A549 (cell line): ENCODE measurements around the gene DPEP1. TPM values are rescaled to one million over a fixed set of nuclear protein-coding genes. Genes with fewer than 3 reads are reported as not detected.
A peak's percentile ranks its signal among the peaks of the same experiment; 100 is the strongest.
"Not testable (repeated sequence)": the region's sequence is repeated elsewhere in the genome, so short reads cannot be mapped to it uniquely, and the experiment has no call there.

Experiments used
- ATAC-seq, 2 experiments: fragments of 200-7000 bp in 1 of 2; fragments of >200 bp in 1 of 2; cut with Nextera tagmentation in 1 of 2; cut with Tn5 transposase in 1 of 2; 3 replicates each; pipeline versions ENCODE4 v1.8.0 to v1.9.1; 2018 to 2020; ENCODE audit warnings: mild to moderate bottlenecking in 1 of 2, moderate library complexity in 1 of 2
- CTCF ChIA-PET: fragments of 300-600 bp; sonication (Branson Sonifier 250); formaldehyde crosslinking; extraction: SDS; loops from one replicate; lab custom pipeline; 2021; ENCODE audit warnings: antibody characterized with exemption, inconsistent platforms; lab: Yijun Ruan, JAX
- POLR2A ChIA-PET: fragments of 350-600 bp; formaldehyde crosslinking; extraction: SDS; loops from one replicate; lab custom pipeline; 2021; ENCODE audit warnings: antibody characterized with exemption, inconsistent platforms; lab: Yijun Ruan, JAX
- DNase-seq, 2 experiments: peaks; one replicate each; pipeline versions ENCODE4 v3.0.0 to v3.0.0-alpha.2; 2011 to 2016; ENCODE audit warnings: low read depth in 1 of 2, low spot score in 1 of 2
- FAIRE-seq: peaks from 2 replicates; lab custom pipeline; 2011; peaks lifted over from hg19 to GRCh38; lab: Jason Lieb, UNC
- H3K27ac ChIP-seq, 2 experiments: fragments of >200 bp; sonication (Bioruptor Twin); formaldehyde crosslinking; 3 replicates each; pipeline ENCODE4 v1.5.1; 2016 to 2017
- H3K4me1 ChIP-seq: fragments of >200 bp; sonication (Bioruptor Twin); formaldehyde crosslinking; 3 replicates; pipeline ENCODE4 v1.6.1; 2016
- H3K4me2 ChIP-seq: fragments of >200 bp; sonication (Bioruptor Twin); formaldehyde crosslinking; 3 replicates; pipeline ENCODE4 v1.6.1; 2016
- H3K4me3 ChIP-seq: fragments of >200 bp; sonication (Bioruptor Twin); formaldehyde crosslinking; 3 replicates; pipeline ENCODE4 v1.5.1; 2016
- H3K9me3 ChIP-seq: fragments of >200 bp; sonication (Bioruptor Twin); formaldehyde crosslinking; 3 replicates; pipeline ENCODE4 v1.6.1; 2016
- CHD4 ChIP-seq: fragments of 200-600 bp; sonication (generic); IDR thresholded peaks from 2 replicates; pipeline ENCODE4 v1.6.1; 2016; ENCODE audit warnings: antibody characterized with exemption, mild to moderate bottlenecking, borderline replicate concordance
- ESRRA ChIP-seq: fragments of 150-350 bp; IDR thresholded peaks from 2 replicates; pipeline ENCODE4 v1.6.1; 2014; ENCODE audit warnings: mild to moderate bottlenecking, low read length, borderline replicate concordance
- FOSL2 ChIP-seq, 2 experiments: fragments of 450-650 bp in 1 of 2; fragments of >200 bp in 1 of 2; sonication (Bioruptor Twin) in 1 of 2; formaldehyde crosslinking; IDR thresholded peaks; 2 replicates each; pipeline versions ENCODE4 v1.5.0 to v1.6.1; 2016 to 2020; ENCODE audit warnings: mild to moderate bottlenecking in 1 of 2, moderate library complexity in 1 of 2
- FOXS1 ChIP-seq: fragments of 250-450 bp; sonication (Bioruptor Pico); IDR thresholded peaks from 2 replicates; pipeline ENCODE4 v1.5.0; 2020; ENCODE audit warnings: mild to moderate bottlenecking, moderate library complexity
- HDAC2 ChIP-seq: fragments of 200-600 bp; sonication (generic); IDR thresholded peaks from 2 replicates; pipeline ENCODE4 v1.6.1; 2016
- HOXA7 ChIP-seq: fragments of 250-450 bp; sonication (Bioruptor Pico); IDR thresholded peaks from 2 replicates; pipeline ENCODE4 v1.5.0; 2020; ENCODE audit warnings: mild to moderate bottlenecking, moderate library complexity
- HOXB13 ChIP-seq: fragments of 250-450 bp; sonication (Bioruptor Pico); IDR thresholded peaks from 2 replicates; pipeline ENCODE4 v1.5.0; 2020; ENCODE audit warnings: low read depth, mild to moderate bottlenecking, moderate library complexity
- HOXB5 ChIP-seq: fragments of 250-450 bp; sonication (Bioruptor Pico); IDR thresholded peaks from 2 replicates; pipeline ENCODE4 v1.5.0; 2020; ENCODE audit warnings: mild to moderate bottlenecking, moderate library complexity
- JUNB ChIP-seq: fragments of >200 bp; sonication (Bioruptor Twin); formaldehyde crosslinking; IDR thresholded peaks from 2 replicates; pipeline ENCODE4 v1.6.1; 2016
- KDM1A ChIP-seq: fragments of 200-600 bp; sonication (generic); IDR thresholded peaks from 2 replicates; pipeline ENCODE4 v1.6.1; 2016; ENCODE audit warnings: low read depth, mild to moderate bottlenecking
- KDM5A ChIP-seq: fragments of 200-600 bp; sonication (generic); IDR thresholded peaks from 2 replicates; pipeline ENCODE4 v1.6.1; 2016; ENCODE audit warnings: antibody characterized with exemption, mild to moderate bottlenecking
- MAFK ChIP-seq: fragments of 450-650 bp; IDR thresholded peaks from 2 replicates; pipeline ENCODE4 v1.6.1; 2014; ENCODE audit not compliant: partially characterized antibody
- MYC ChIP-seq: IDR thresholded peaks from 2 replicates; pipeline ENCODE4 v1.6.1; 2012; ENCODE audit warnings: mild to moderate bottlenecking, inconsistent platforms, low read length, improper control_type of control experiment, borderline replicate concordance
- NFE2L2 ChIP-seq: fragments of 150-350 bp; conservative IDR thresholded peaks from 2 replicates; pipeline ENCODE4 v1.6.1; 2014; ENCODE audit warnings: low read length
- POLR2AphosphoS2 ChIP-seq: conservative IDR thresholded peaks from 2 replicates; pipeline ENCODE4 v1.6.1; 2012; ENCODE audit warnings: low read length, improper control_type of control experiment, inconsistent platforms
- RAD21 ChIP-seq, 2 experiments: fragments of >200 bp in 1 of 2; sonication (Bioruptor Twin) in 1 of 2; formaldehyde crosslinking in 1 of 2; IDR thresholded peaks in 1 of 2; conservative IDR thresholded peaks in 1 of 2; 2 replicates in 1 of 2; 3 replicates in 1 of 2; pipeline ENCODE4 v1.6.1; 2012 to 2018; ENCODE audit warnings: inconsistent platforms in 1 of 2
- RARB ChIP-seq: fragments of 250-450 bp; sonication (Bioruptor Pico); IDR thresholded peaks from 2 replicates; pipeline ENCODE4 v1.8.0; 2021; ENCODE audit warnings: mild to moderate bottlenecking, moderate library complexity
- RCOR1 ChIP-seq: fragments of 150-350 bp; IDR thresholded peaks from 2 replicates; pipeline ENCODE4 v1.6.1; 2014; ENCODE audit warnings: antibody characterized with exemption, low read length, low read depth
- RNF2 ChIP-seq: fragments of 200-600 bp; sonication (generic); IDR thresholded peaks from 2 replicates; pipeline ENCODE4 v1.6.1; 2016; ENCODE audit warnings: low read depth, mild to moderate bottlenecking, antibody characterized with exemption, moderate library complexity, borderline replicate concordance
- SREBF2 ChIP-seq: fragments of 450-650 bp; IDR thresholded peaks from 2 replicates; pipeline ENCODE4 v1.6.1; 2014; ENCODE audit warnings: mild to moderate bottlenecking, moderate library complexity
- TFCP2L1 ChIP-seq: fragments of 250-450 bp; sonication (Bioruptor Pico); IDR thresholded peaks from 2 replicates; pipeline ENCODE4 v1.5.0; 2021; ENCODE audit warnings: mild to moderate bottlenecking
- ZFP36 ChIP-seq: fragments of 450-650 bp; IDR thresholded peaks from 2 replicates; pipeline ENCODE4 v1.6.1; 2014; ENCODE audit warnings: borderline replicate concordance; ENCODE audit not compliant: partially characterized antibody
- ZNF302 ChIP-seq: fragments of 250-450 bp; sonication (Bioruptor Pico); IDR thresholded peaks from 2 replicates; pipeline ENCODE4 v1.9.0; 2021; ENCODE audit warnings: inconsistent platforms, mild to moderate bottlenecking, moderate library complexity
- ZSCAN20 ChIP-seq: fragments of 250-450 bp; sonication (Bioruptor Pico); IDR thresholded peaks from 2 replicates; pipeline ENCODE4 v1.8.0; 2022; ENCODE audit warnings: mild to moderate bottlenecking, moderate library complexity
- WGBS: methylation state at CpG from one replicate; pipeline ENCODE4 v1.1.6; 2017; ENCODE audit errors: missing lambda C conversion rate; 5-methylcytosine and 5-hydroxymethylcytosine counted together
- polyA plus RNA-seq, 4 experiments: library from polyadenylated mRNA; depleted of rRNA in 3 of 4; stranded (reverse); fragments of >200 nt; fragmentation: RNase III in 1 of 4; extraction: RNeasy Plus Mini Kit Qiagen cat#74134 plus additional on column Dnase treatment in 1 of 4; gene quantifications; 2 replicates in 3 of 4; 3 replicates in 1 of 4; pipeline ENCODE4 v1.2.3, GENCODE V29; 2011 to 2017
- TF ChIP-seq, protein P1 (sequence below): fragments of 150-350 bp; IDR thresholded peaks from 2 replicates; pipeline ENCODE4 v1.6.1; 2014; ENCODE audit warnings: low read depth, mild to moderate bottlenecking, low read length
- TF ChIP-seq, protein P2 (sequence below): IDR thresholded peaks from 2 replicates; pipeline ENCODE4 v1.6.1; 2012

Gene DPEP1
- polyA plus RNA-seq, 2 of the 4 experiments (the other 2 are of a cell fraction) = 1.3 to 1.5 TPM

DNA sequence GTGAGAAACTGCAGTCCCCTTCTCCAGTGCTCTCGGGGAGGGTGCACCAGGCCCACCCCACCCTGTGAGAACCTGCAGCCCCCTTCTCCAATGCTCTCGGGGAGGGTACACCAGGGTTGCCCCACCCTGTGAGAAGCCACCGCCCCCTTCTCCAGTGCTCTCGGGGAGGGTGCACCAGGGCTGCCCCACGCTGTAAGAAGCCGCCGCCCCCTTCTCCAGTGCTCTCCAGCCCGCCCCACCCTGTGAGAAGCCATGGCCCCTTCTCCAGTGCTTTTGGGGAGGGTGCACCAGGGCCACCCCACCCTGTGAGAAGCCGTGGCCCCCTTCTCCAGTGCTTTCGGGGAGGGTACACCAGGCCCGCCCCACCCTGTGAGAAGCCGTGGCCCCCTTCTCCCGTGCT, 56.3 kb downstream of the DPEP1 start:
- ATAC-seq (no peak), DNase-seq (no peak), FAIRE-seq (no peak)
- Histone ChIP-seq H3K9me3 (0 out of 3 replicates have a peak, but pooled peaks cover 6% of the 10 kb centered on the region), H3K4me1 (no peaks in the 10 kb centered on the region), H3K4me3 (no peak overlapping the region), H3K27ac (no peak overlapping the region), H3K4me2 (no peak overlapping the region)
- 100% methylated on average over 1 of the region's 13 CpGs for WGBS
- TF ChIP-seq POLR2AphosphoS2 (no peak), RNF2 (no peak), ZSCAN20 (CRISPR knock-in tag) (no peak), MAFK (no peak), FOSL2 (IDR thresholded peaks at IDR 0.05) (no peak), FOSL2 (CRISPR knock-in tag; IDR thresholded peaks at IDR 0.05) (no peak), SREBF2 (no peak), HOXA7 (CRISPR knock-in tag) (no peak), CHD4 (no peak)
- TF ChIP-seq, protein P1, sequence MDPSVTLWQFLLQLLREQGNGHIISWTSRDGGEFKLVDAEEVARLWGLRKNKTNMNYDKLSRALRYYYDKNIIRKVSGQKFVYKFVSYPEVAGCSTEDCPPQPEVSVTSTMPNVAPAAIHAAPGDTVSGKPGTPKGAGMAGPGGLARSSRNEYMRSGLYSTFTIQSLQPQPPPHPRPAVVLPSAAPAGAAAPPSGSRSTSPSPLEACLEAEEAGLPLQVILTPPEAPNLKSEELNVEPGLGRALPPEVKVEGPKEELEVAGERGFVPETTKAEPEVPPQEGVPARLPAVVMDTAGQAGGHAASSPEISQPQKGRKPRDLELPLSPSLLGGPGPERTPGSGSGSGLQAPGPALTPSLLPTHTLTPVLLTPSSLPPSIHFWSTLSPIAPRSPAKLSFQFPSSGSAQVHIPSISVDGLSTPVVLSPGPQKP = no peak
- POLR2A ChIA-PET = interaction anchor here (1.7 kb wide), 1 partner anchor 17 kb away, joined by 10 read pairs; the partner anchor contains the start of gene CDK10
- CTCF ChIA-PET = interaction anchor here (1.0 to 2.3 kb wide), 4 partner anchors 28 to 96 kb away, joined by 4 to 7 read pairs (median 4); no protein-coding TSS in a partner anchor

DNA sequence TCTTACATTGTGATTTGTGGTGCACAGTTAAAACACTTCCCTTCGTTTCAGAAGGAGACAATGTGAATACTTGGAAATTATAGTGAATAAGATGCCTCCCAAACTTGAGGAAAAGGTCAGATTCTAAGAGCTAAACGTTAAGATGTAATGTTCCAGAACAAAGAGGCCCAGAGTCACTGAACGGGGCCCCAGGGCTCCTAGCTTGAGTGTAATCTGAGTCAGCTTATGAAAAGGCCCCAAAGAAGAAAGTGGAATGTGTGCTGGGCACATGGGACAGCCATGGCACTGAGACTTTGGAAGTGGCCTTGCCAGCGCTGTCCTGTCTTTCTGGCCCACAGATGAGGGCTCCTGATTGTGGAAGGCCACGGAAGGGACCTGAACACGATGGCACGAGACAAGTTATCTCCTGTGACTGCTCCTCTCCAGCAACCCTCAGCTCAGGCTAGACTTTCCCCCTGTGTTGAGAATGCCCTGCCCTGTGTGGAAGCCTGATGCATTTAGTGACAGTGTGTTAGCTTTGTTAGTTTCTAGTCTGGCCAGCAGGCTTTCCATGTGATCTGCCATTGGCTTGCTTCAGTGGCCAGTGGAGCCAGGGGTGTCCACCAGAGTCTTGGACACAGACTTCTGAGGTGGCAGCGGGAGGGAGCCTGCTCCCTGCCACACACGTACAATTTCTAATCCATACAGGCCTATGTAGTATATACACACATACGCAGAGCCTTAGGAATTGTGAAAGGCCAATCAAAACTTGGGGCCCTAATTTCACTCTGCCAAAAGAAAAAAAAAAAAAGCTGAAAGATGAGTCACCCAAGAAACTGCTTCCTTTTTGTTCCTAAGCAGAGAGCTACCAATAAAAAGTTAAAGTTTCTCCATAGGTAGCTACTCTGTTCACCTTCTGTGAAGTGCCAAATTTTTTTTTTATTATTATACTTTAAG, 57.3 kb downstream of the DPEP1 start:
- WGBS = 87% methylated on average over 10 of the region's 10 CpGs
- Histone ChIP-seq H3K4me2 (no peak overlapping the region), H3K27ac (no peak overlapping the region), H3K4me1 (no peaks in the 10 kb centered on the region), H3K9me3 (0 out of 3 replicates have a peak, but pooled peaks cover 5% of the 10 kb centered on the region), H3K4me3 (no peak overlapping the region)
- POLR2A ChIA-PET = interaction anchor here (1.7 kb wide), 1 partner anchor 16 kb away, joined by 10 read pairs; the partner anchor contains the start of gene CDK10
- CTCF ChIA-PET = interaction anchor here (0.6 to 2.3 kb wide), 9 partner anchors 29 to 889 kb away, joined by 3 to 7 read pairs (median 4); no protein-coding TSS in a partner anchor
- ATAC-seq (peak; percentile 38 to 49; a peak in 4 of 6 replicates), DNase-seq (no peak), FAIRE-seq (no peak)
- TF ChIP-seq ZNF302 (CRISPR knock-in tag) (no peak), FOSL2 (IDR thresholded peaks at IDR 0.05) (no peak), FOSL2 (CRISPR knock-in tag; IDR thresholded peaks at IDR 0.05) (peak; percentile 38)

DNA sequence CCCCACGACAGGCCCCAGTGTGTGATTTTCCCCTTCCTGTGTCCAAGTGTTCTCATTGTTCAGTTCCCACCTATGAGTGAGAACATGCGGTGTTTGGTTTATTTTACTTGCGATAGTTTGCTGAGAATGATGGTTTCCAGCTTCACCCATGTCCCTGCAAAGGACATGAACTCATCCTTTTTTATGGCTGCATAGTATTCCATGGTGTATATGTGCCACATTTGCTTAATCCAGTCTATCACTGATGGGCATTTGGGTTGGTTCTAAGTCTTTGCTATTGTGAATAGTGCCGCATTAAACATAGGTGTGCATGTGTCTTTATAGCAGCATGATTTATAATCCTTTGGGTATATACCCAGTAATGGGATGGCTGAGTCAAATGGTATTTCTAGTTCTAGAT, 58.1 kb downstream of the DPEP1 start:
- ChIA-PET POLR2A (interaction anchor here (1.7 kb wide), 1 partner anchor 15 kb away, joined by 10 read pairs; the partner anchor contains the start of gene CDK10), CTCF (interaction anchor here (0.6 to 2.3 kb wide), 8 partner anchors 12 to 890 kb away, joined by 3 to 7 read pairs (median 3); no protein-coding TSS in a partner anchor)
- not testable (repeated sequence) for FAIRE-seq, H3K4me3 ChIP-seq, ATAC-seq, H3K9me3 ChIP-seq, DNase-seq, H3K4me2 ChIP-seq, H3K27ac ChIP-seq, H3K4me1 ChIP-seq
- WGBS = 77% methylated on average over 4 of the region's 4 CpGs

DNA sequence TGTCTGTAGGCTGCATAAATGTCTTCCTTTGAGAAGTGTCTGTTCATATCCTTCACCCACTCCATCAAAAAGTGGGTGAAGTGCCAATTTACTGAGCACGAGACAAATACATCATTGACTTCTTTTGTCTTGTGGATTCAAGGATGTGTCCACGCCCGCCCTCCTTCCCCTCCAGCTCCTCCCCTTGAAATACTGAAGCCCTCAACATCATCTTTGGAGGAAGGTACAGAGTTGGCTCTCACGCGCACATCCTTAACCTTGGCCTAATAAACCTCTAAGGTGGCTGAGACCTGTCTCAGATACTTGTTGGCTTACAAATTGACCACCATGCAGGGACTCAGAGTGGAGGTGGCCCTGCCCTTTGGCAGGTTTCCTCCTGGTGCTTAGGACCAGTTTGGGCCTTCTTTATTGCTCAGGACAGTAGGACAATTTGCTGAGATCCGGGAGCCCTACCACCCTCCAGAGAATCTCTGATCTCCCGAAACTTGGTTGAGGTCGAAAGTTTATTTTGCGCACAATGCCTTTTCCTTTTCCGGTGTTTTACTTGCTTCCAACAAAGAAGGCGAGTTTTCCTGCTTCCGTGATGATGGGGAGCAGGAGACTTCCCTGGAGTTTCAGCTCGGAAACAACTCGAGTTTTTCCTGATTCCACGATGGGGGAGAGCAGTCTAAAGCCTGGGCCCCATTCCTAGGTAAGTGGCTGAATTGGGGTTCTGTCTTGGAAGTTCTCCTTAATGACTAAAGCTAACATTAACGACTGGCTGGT, 58.9 kb downstream of the DPEP1 start:
- no peak for TF ChIP-seq HOXB5 (CRISPR knock-in tag)
- no peak for TF ChIP-seq RCOR1
- no peak for TF ChIP-seq FOXS1
- no peak for TF ChIP-seq FOSL2 (IDR thresholded peaks at IDR 0.05)
- TF ChIP-seq FOSL2 (CRISPR knock-in tag; IDR thresholded peaks at IDR 0.05) = no peak
- TF ChIP-seq KDM1A = no peak
- no peak for TF ChIP-seq HDAC2
- TF ChIP-seq TFCP2L1 (CRISPR knock-in tag) = no peak
- no peak for TF ChIP-seq KDM5A
- TF ChIP-seq ZFP36 = no peak
- no peak for TF ChIP-seq NFE2L2
- no peak for TF ChIP-seq JUNB
- TF ChIP-seq RAD21 (conservative IDR thresholded peaks at IDR 0.05 in 1 of 2, IDR thresholded peaks at IDR 0.05 in 1 of 2) = no peak
- no peak for TF ChIP-seq ESRRA
- TF ChIP-seq, protein P2, sequence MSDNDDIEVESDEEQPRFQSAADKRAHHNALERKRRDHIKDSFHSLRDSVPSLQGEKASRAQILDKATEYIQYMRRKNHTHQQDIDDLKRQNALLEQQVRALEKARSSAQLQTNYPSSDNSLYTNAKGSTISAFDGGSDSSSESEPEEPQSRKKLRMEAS = no peak
- TF ChIP-seq RARB = no peak
- no peak for TF ChIP-seq HOXB13 (CRISPR knock-in tag)
- TF ChIP-seq MYC = no peak
- Histone ChIP-seq H3K4me2 (no peak overlapping the region), H3K4me3 (no peak overlapping the region), H3K4me1 (no peaks in the 10 kb centered on the region), H3K9me3 (no peaks in the 10 kb centered on the region), H3K27ac (no peak overlapping the region)
- POLR2A ChIA-PET = no interaction called here
- CTCF ChIA-PET = interaction anchor here (0.9 to 2.3 kb wide), 4 partner anchors 13 to 56 kb away, joined by 3 to 7 read pairs (median 4); no protein-coding TSS in a partner anchor
- DNase-seq = no peak
- WGBS = 87% methylated on average over 16 of the region's 16 CpGs
- ATAC-seq = no peak
- no peak for FAIRE-seq
